Measurements from ENCODE around the gene GABBR2.

DNA sequence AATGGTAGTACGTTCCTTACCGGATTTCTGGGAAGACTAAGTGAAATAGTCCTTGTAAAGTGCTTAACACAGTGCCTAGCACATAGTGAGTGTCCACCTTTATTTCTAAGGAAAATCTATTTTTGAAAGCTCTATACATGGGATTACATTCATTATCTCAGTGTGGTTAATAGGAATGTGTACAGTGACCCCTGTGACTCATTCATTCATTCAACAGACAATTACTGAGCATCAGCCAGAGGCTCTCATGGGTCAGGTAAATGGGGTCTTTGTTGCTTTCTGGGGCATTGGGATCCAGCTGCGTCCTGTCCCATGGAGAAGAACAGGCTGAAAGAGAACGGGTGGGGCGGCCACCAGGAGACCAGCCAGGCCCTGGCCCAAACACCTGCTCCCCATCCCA lies 227.1 kb downstream of the GABBR2 start:
- TF ChIP-seq CTCF (conservative IDR thresholded peaks at IDR 0.05; ENCODE audit: low read depth in 2 of 2) (no peak), REST (IDR thresholded peaks at IDR 0.05; ENCODE audit: unreplicated experiment) (no peak), JUNB (IDR thresholded peaks at IDR 0.05; ENCODE audit: unreplicated experiment) (no peak), POLR2AphosphoS5 (IDR thresholded peaks at IDR 0.05; ENCODE audit: low read depth) (no peak), EZH2 (IDR thresholded peaks at IDR 0.05; ENCODE audit: low read depth, unreplicated experiment) (no peak), ETS1 (IDR thresholded peaks at IDR 0.05) (no peak), CREB1 (CRISPR knock-in tag; IDR thresholded peaks at IDR 0.05; ENCODE audit: low read depth) (no peak), EZH2phosphoT487 (IDR thresholded peaks at IDR 0.05; ENCODE audit: unreplicated experiment) (no peak), ZNF114 (CRISPR knock-in tag; IDR thresholded peaks at IDR 0.05) (no peak), ZNF331 (CRISPR knock-in tag; IDR thresholded peaks at IDR 0.05; ENCODE audit: low read depth) (no peak), STAT1 (IDR thresholded peaks at IDR 0.05; ENCODE audit: unreplicated experiment) (no peak), NANOG (IDR thresholded peaks at IDR 0.05; ENCODE audit: borderline replicate concordance) (no peak)

All from GM23338 (cell line).